Measurements from ENCODE around the gene ARV1. TPM values are rescaled to one million over a fixed set of nuclear protein-coding genes. Genes with fewer than 3 reads are reported as not detected.
"Not testable (repeated sequence)": the region's sequence is repeated elsewhere in the genome, so short reads cannot be mapped to it uniquely, and the experiment has no call there.

Gene ARV1
- total RNA-seq, 1 donor = 19.0 TPM

DNA sequence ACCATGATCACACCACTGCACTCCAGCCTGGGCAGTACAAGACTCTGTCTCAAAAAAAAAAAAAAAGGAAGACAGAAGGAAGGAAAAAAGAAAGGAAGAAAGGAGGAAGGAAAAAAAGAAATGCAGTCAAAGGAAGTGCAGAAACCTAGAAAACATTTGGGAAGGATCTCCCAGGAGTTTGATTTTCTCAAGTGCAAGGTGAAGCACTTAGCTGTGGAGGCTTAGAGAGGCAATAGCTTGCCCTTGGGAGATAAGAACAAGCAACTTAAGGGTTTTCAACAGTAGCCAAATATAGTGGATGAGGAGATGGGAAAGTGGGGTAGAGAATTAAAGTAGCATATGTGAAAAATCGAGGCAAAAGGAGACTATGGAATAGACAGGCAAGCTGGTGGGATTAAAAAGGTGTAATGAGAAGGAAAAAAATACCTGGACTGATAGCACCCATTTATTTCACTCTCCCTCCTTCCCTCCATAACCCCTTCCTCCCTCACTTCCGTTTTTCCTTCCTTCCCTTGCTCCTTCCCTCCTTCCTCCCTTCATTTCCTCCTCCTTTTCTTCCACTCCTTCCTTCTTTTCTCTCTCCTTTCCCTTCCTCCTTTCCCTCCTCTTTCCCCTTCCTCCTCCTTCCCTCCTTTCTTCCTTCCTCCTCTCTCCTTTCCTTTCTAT, 68.0 kb downstream of the ARV1 start:
- TF ChIP-seq, protein P1, sequence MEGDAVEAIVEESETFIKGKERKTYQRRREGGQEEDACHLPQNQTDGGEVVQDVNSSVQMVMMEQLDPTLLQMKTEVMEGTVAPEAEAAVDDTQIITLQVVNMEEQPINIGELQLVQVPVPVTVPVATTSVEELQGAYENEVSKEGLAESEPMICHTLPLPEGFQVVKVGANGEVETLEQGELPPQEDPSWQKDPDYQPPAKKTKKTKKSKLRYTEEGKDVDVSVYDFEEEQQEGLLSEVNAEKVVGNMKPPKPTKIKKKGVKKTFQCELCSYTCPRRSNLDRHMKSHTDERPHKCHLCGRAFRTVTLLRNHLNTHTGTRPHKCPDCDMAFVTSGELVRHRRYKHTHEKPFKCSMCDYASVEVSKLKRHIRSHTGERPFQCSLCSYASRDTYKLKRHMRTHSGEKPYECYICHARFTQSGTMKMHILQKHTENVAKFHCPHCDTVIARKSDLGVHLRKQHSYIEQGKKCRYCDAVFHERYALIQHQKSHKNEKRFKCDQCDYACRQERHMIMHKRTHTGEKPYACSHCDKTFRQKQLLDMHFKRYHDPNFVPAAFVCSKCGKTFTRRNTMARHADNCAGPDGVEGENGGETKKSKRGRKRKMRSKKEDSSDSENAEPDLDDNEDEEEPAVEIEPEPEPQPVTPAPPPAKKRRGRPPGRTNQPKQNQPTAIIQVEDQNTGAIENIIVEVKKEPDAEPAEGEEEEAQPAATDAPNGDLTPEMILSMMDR (IDR thresholded peaks at IDR 0.05; ENCODE audit: insufficient read depth, low read depth, low read length) = no peak
- DNase-seq (ENCODE audit: low read depth) = no peak
- H3K4me3 ChIP-seq (ENCODE audit: low read depth, low read length) = no peak overlapping the region

DNA sequence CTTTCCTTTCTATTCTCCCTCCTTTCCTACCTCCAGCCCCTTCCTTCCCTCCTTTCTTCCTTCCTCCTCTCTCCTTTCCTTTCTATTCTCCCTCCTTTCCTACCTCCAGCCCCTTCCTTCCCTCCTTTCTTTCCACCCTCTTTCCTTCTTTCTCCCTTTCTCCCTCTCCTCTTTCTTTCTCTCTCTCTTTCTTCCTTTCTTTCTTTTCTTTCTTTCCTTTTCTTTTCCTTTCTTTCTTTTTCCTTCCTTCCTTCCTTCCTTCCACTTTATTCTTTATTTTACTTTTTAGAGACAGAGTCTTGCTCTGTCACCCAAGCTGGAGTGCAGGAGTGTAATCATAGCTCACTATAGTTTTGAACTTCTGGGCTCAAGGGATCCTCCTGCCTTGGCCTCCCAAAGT, 68.6 kb downstream of the ARV1 start:
- not testable (repeated sequence) for H3K4me3 ChIP-seq (ENCODE audit: low read depth, low read length); DNase-seq (ENCODE audit: low read depth)

DNA sequence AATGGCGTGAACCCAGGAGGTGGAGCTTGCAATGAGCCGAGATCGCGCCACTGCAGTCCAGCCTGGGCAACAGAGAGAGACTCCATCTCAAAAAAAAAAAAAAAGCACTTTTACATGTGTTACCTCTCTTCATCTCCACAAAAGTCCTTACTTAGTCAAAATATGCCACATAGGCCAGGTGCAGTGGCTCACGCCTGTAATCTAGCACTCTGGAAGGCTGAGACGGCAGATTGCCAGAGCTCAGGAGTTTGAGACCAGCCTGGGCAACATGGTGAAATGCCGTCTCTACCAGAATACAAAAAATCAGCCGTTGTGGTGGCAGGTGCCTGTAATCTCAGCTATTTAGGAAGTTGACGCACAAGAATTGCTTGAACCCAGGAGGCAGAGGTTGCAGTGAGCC, 69.5 kb downstream of the ARV1 start:
- DNase-seq (ENCODE audit: low read depth); H3K4me3 ChIP-seq (ENCODE audit: low read depth, low read length): not testable (repeated sequence)

DNA sequence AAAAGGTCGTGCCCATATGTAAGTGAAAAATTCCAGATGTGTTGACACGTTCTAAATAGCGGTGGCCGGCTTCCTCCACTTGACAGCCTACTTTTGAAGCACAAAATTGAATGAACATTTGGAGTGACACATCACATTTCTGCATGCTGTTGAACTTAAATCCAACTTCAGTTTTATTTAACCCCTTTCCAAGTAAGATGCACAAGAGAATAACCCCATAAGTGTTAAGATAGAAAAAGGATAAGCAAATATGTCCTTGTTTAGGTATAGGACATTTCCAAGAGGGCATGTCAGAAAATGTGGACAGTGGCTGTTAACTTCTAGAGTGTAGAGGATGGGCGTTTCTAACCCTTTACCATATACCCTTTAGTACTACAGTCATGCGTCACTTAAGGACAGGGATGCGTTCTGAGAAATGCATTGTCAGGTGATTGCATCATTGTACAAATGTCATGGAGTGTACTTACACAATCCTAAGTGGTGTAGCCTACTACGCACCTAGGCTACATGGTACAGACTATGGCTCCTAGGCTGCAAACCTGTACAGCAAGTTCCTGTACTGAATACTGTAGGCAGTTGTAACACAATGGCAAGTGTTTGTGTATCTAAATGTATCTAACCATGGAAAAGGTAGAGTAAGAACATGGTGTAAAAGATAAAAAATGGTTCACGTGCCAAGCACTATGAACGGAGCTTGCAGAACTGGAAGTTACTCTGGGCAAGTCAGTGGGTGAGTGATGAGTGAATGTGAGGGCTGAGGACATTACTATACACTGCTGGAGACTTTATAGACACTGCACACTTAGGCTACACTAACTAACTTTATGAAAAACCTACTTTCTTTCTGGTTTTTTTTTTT, 70.5 kb downstream of the ARV1 start:
- TF ChIP-seq, protein P1 (IDR thresholded peaks at IDR 0.05; ENCODE audit: insufficient read depth, low read depth, low read length) = no peak
- H3K4me3 ChIP-seq (ENCODE audit: low read depth, low read length) = no peak overlapping the region
- no peak for DNase-seq (ENCODE audit: low read depth)

Other genes with a start within 250 kb of the ARV1 start
- not detected in 2 replicates for gene CAPN9, start 231.7 kb upstream of the ARV1 start, total RNA-seq
- 239 and 399 TPM in 2 replicates for gene C1orf198, start 110.6 kb upstream of the ARV1 start, total RNA-seq
- 15.8 and 18.6 TPM in 2 replicates for gene TTC13, start 233 bp upstream of the ARV1 start, total RNA-seq
- 7.7 and 22.5 TPM in 2 replicates for gene FAM89A, start 61.2 kb downstream of the ARV1 start, total RNA-seq
- not detected in 2 replicates for gene TRIM67, start 183.0 kb downstream of the ARV1 start, total RNA-seq

Measured in fibroblast of villous mesenchyme (primary cell).